Ovary (tissue), 3 donors: ENCODE results near the gene SGK1.

Experiments used
- CTCF ChIP-seq, 3 donors: fragments of 450-650 bp in 2 of 3; fragments of 200-600 bp in 1 of 3; IDR thresholded peaks; one replicate each; pipeline versions ENCODE4 v1.5.1 to v1.8.0; 2016 to 2022; ENCODE audit warnings: antibody characterized with exemption in 3 of 3, mild to moderate bottlenecking in 1 of 3
- EP300 ChIP-seq: sonication (generic); formaldehyde crosslinking; IDR thresholded peaks from one replicate; pipeline ENCODE4 v1.6.1; 2017; ENCODE audit warnings: antibody characterized with exemption
- POLR2A ChIP-seq: fragments of 450-650 bp; IDR thresholded peaks from one replicate; pipeline ENCODE4 v1.6.1; 2017; ENCODE audit warnings: antibody characterized with exemption, mild to moderate bottlenecking, moderate library complexity
- donor health status: DM: no; HTN: no; CAD: no.

- TF ChIP-seq POLR2A (no peak), CTCF (IDR thresholded peaks at IDR 0.05) (no peak), EP300 (no peak)
Observed at GRCh38 chr6:134314006-134314821, 3.7 kb downstream of the SGK1 start.
